H54 (cell line): ENCODE measurements around the gene SGSM2.

ENCODE experiments used
- DNase-seq: peaks from one replicate; pipeline ENCODE4 v3.0.0; 2011; ENCODE audit warnings: low spot score, mixed read lengths; ENCODE audit not compliant: insufficient read length
- FAIRE-seq: peaks from 3 replicates; lab custom pipeline; 2011; peaks lifted over from hg19 to GRCh38; lab: Jason Lieb, UNC
- POLR2A ChIP-seq: IDR thresholded peaks from 2 replicates; pipeline ENCODE4 v1.6.1; 2011; ENCODE audit warnings: low read depth, mild to moderate bottlenecking, low read length

SGSM2 gene

GRCh38 chr17:2412561-2413021 is 75.3 kb downstream of the SGSM2 start:
- FAIRE-seq: no peak
- no peak for DNase-seq
- TF ChIP-seq POLR2A: no peak

GRCh38 chr17:2414446-2415064 is 77.3 kb downstream of the SGSM2 start:
- FAIRE-seq: no peak

GRCh38 chr17:2415081-2415480 is 77.8 kb downstream of the SGSM2 start:
- FAIRE-seq (no peak), DNase-seq (no peak)

More at GRCh38 chr17:2414446-2415064, 77.3 kb downstream of the SGSM2 start:
- TF ChIP-seq POLR2A: no peak
- DNase-seq: no peak

GRCh38 chr17:2416010-2416734 is 78.9 kb downstream of the SGSM2 start:
- DNase-seq (peak; percentile 67), FAIRE-seq (peak; percentile 30)
- no peak for TF ChIP-seq POLR2A

More at GRCh38 chr17:2415081-2415480, 77.8 kb downstream of the SGSM2 start:
- TF ChIP-seq POLR2A: no peak

GRCh38 chr17:2418572-2418971 is 81.3 kb downstream of the SGSM2 start:
- no peak for DNase-seq
- FAIRE-seq: no peak
- no peak for TF ChIP-seq POLR2A

- DNase-seq (no peak), FAIRE-seq (no peak)
These were observed 82.2 kb downstream of the SGSM2 start for GRCh38 chr17:2419486-2419885.

GRCh38 chr17:2420176-2420575 is 82.9 kb downstream of the SGSM2 start:
- DNase-seq (no peak), FAIRE-seq (no peak)
- TF ChIP-seq POLR2A: no peak

More at GRCh38 chr17:2419486-2419885, 82.2 kb downstream of the SGSM2 start:
- no peak for TF ChIP-seq POLR2A

GRCh38 chr17:2421315-2422147 is 84.2 kb downstream of the SGSM2 start:
- DNase-seq: no peak
- no peak for FAIRE-seq
- no peak for TF ChIP-seq POLR2A

GRCh38 chr17:2423271-2423670 is 86.0 kb downstream of the SGSM2 start:
- FAIRE-seq: no peak
- no peak for DNase-seq
- TF ChIP-seq POLR2A: no peak

GRCh38 chr17:2427215-2427614 is 89.9 kb downstream of the SGSM2 start:
- DNase-seq: no peak
- no peak for FAIRE-seq
- TF ChIP-seq POLR2A: no peak

- no peak for TF ChIP-seq POLR2A
- DNase-seq: no peak
- no peak for FAIRE-seq
These were observed 90.6 kb downstream of the SGSM2 start for GRCh38 chr17:2427910-2428309.
